Osteocyte (in vitro differentiated cells): ENCODE results near the gene POLR3H. TPM values are rescaled to one million over a fixed set of nuclear protein-coding genes. Genes with fewer than 3 reads are reported as not detected.

Experiments used
- DNase-seq: peaks from one replicate; pipeline ENCODE4 v3.0.0; 2021; ENCODE audit warnings: mixed read lengths; ENCODE audit not compliant: unreplicated experiment; ENCODE audit errors: extremely low spot score
- H3K27ac Mint-ChIP-seq: one replicate; pipeline ENCODE4 v1.8.0; 2021; ENCODE audit warnings: mild to moderate bottlenecking, mixed read lengths; ENCODE audit not compliant: unreplicated experiment
- H3K27me3 Mint-ChIP-seq: one replicate; pipeline ENCODE4 v1.8.0; 2021; ENCODE audit warnings: mixed read lengths; ENCODE audit not compliant: unreplicated experiment
- H3K36me3 Mint-ChIP-seq: one replicate; pipeline ENCODE4 v1.8.0; 2021; ENCODE audit warnings: mixed read lengths; ENCODE audit not compliant: unreplicated experiment
- H3K4me1 Mint-ChIP-seq: one replicate; pipeline ENCODE4 v1.8.0; 2021; ENCODE audit warnings: mixed read lengths; ENCODE audit not compliant: unreplicated experiment
- H3K4me3 Mint-ChIP-seq: one replicate; pipeline ENCODE4 v1.8.0; 2021; ENCODE audit warnings: mild to moderate bottlenecking, moderate library complexity, mixed read lengths; ENCODE audit not compliant: unreplicated experiment
- H3K9me3 Mint-ChIP-seq: one replicate; pipeline ENCODE4 v1.8.0; 2021; ENCODE audit warnings: mixed read lengths; ENCODE audit not compliant: unreplicated experiment
- CTCF ChIP-seq: fragments of 200-600 bp; sonication (generic); IDR thresholded peaks from 2 replicates; pipeline ENCODE4 v1.5.0; 2021; ENCODE audit warnings: antibody characterized with exemption, mild to moderate bottlenecking, moderate library complexity
- total RNA-seq: library from RNA; stranded (reverse); gene quantifications from 2 replicates; pipeline ENCODE4 v1.2.1, GENCODE V29; 2021

POLR3H gene
- total RNA-seq, 1 donor from 2014 or later: 38.2 TPM

- H3K27ac Mint-ChIP-seq: no peak overlapping the region
- no peak overlapping the region for H3K4me3 Mint-ChIP-seq
- H3K9me3 Mint-ChIP-seq: no peaks in the 10 kb centered on the region
- H3K4me1 Mint-ChIP-seq: no peaks in the 10 kb centered on the region
- DNase-seq: no peak
- peaks cover 14% of the 10 kb centered on the region for H3K36me3 Mint-ChIP-seq
- no peak for TF ChIP-seq CTCF
- H3K27me3 Mint-ChIP-seq: no peaks in the 10 kb centered on the region
Measured at GRCh38 chr22:41500303-41500702, 44.0 kb downstream of the POLR3H start.

- no peaks in the 10 kb centered on the region for H3K9me3 Mint-ChIP-seq
- no peaks in the 10 kb centered on the region for H3K4me1 Mint-ChIP-seq
- H3K27ac Mint-ChIP-seq: no peak overlapping the region
- H3K4me3 Mint-ChIP-seq: no peak overlapping the region
- H3K36me3 Mint-ChIP-seq: peaks cover 14% of the 10 kb centered on the region
- DNase-seq: no peak
- no peak for TF ChIP-seq CTCF
- H3K27me3 Mint-ChIP-seq: no peaks in the 10 kb centered on the region
Measured at GRCh38 chr22:41499624-41500280, 44.5 kb downstream of the POLR3H start.

- no peaks in the 10 kb centered on the region for H3K4me1 Mint-ChIP-seq
- H3K36me3 Mint-ChIP-seq: peaks cover 12% of the 10 kb centered on the region
- no peak for DNase-seq
Measured at GRCh38 chr22:41498303-41498835, 45.9 kb downstream of the POLR3H start.

GRCh38 chr22:41491374-41492100 lies 52.7 kb downstream of the POLR3H start:
- H3K9me3 Mint-ChIP-seq: no peaks in the 10 kb centered on the region
- H3K4me1 Mint-ChIP-seq: peaks cover 13% of the 10 kb centered on the region
- TF ChIP-seq CTCF: no peak
- no peak for DNase-seq
- H3K4me3 Mint-ChIP-seq: no peak overlapping the region
- H3K36me3 Mint-ChIP-seq: peaks cover 3% of the 10 kb centered on the region
- peak overlapping the region; percentile 11 for H3K27ac Mint-ChIP-seq
- no peaks in the 10 kb centered on the region for H3K27me3 Mint-ChIP-seq

More at GRCh38 chr22:41498303-41498835, 45.9 kb downstream of the POLR3H start:
- H3K27me3 Mint-ChIP-seq: no peaks in the 10 kb centered on the region
- no peak overlapping the region for H3K4me3 Mint-ChIP-seq
- H3K9me3 Mint-ChIP-seq: no peaks in the 10 kb centered on the region
- H3K27ac Mint-ChIP-seq: no peak overlapping the region
- TF ChIP-seq CTCF: no peak
